IMR-90 (cell line): ENCODE results near the gene SMC6. TPM values are rescaled to one million over a fixed set of nuclear protein-coding genes. Genes with fewer than 3 reads are reported as not detected.

Source experiments
- ATAC-seq: fragments of 200-7000 bp; cut with Tn5 transposase; 2 replicates; pipeline ENCODE4 v1.9.1; 2020; ENCODE audit warnings: low read depth, mild to moderate bottlenecking, moderate library complexity
- BruUV-seq: library from RNA; stranded (reverse); fragments of 400-500 nt; replicated peaks from 2 replicates; lab custom pipeline; 2021; lab: Mats Ljungman, UMichigan
- CTCF ChIA-PET: fragments of 300-600 bp; formaldehyde crosslinking; extraction: SDS; loops from one replicate; lab custom pipeline; 2021; ENCODE audit warnings: antibody characterized with exemption; lab: Yijun Ruan, JAX
- POLR2A ChIA-PET: fragments of 300-600 bp; sonication (Branson Sonifier 250); formaldehyde crosslinking; loops from one replicate; lab custom pipeline; 2022; ENCODE audit warnings: antibody characterized with exemption; ENCODE audit not compliant: unreplicated experiment; lab: Charles Lee
- DNase-seq: peaks from one replicate; pipeline ENCODE4 v3.0.0; 2013
- H2AFZ ChIP-seq: replicated peaks from 2 replicates; pipeline ENCODE3; 2013; ENCODE audit warnings: low read length, mild to moderate bottlenecking; ENCODE audit not compliant: poor library complexity
- H2AK5ac ChIP-seq: 2 replicates; pipeline ENCODE4 v1.6.1; 2013; ENCODE audit warnings: low read depth, low read length, inconsistent platforms
- H2AK9ac ChIP-seq: replicated peaks from 2 replicates; pipeline ENCODE3; 2013; ENCODE audit warnings: mild to moderate bottlenecking, low read depth, low read length, moderate library complexity; ENCODE audit not compliant: poor library complexity
- H2BK120ac ChIP-seq: 2 replicates; pipeline ENCODE4 v1.6.1; 2013; ENCODE audit warnings: low read depth, low read length, inconsistent platforms
- H2BK15ac ChIP-seq: 3 replicates; pipeline ENCODE4 v1.6.1; 2013; ENCODE audit warnings: low read depth, low read length, inconsistent platforms
- H2BK20ac ChIP-seq: 2 replicates; pipeline ENCODE4 v1.6.1; 2013; ENCODE audit warnings: low read depth, mild to moderate bottlenecking, inconsistent platforms, low read length, moderate library complexity
- H2BK5ac ChIP-seq: 2 replicates; pipeline ENCODE4 v1.6.1; 2013; ENCODE audit warnings: mild to moderate bottlenecking, low read depth, low read length, inconsistent platforms; ENCODE audit not compliant: poor library complexity, severe bottlenecking
- H3K14ac ChIP-seq: replicated peaks from 2 replicates; pipeline ENCODE4 v1.6.1; 2013; ENCODE audit warnings: low read depth, low read length, inconsistent platforms
- H3K18ac ChIP-seq: 2 replicates; pipeline ENCODE4 v1.6.1; 2013; ENCODE audit warnings: low read depth, low read length, control low read depth
- H3K23ac ChIP-seq: 2 replicates; pipeline ENCODE4 v1.6.1; 2013; ENCODE audit warnings: low read depth, low read length, inconsistent platforms
- H3K27ac ChIP-seq: 2 replicates; pipeline ENCODE4 v1.5.1; 2013; ENCODE audit warnings: mild to moderate bottlenecking, control low read depth, low read length; ENCODE audit not compliant: insufficient read depth
- H3K27me3 ChIP-seq: 2 replicates; pipeline ENCODE4 v1.6.1; 2013; ENCODE audit warnings: low read length; ENCODE audit not compliant: control insufficient read depth, insufficient read depth
- H3K36me3 ChIP-seq: 2 replicates; pipeline ENCODE4 v1.6.1; 2013; ENCODE audit warnings: low read length, mixed read lengths; ENCODE audit not compliant: control insufficient read depth, insufficient read depth
- H3K4ac ChIP-seq: 2 replicates; pipeline ENCODE4 v1.6.1; 2013; ENCODE audit warnings: low read depth, low read length, inconsistent platforms
- H3K4me1 ChIP-seq: 2 replicates; pipeline ENCODE4 v1.6.1; 2013; ENCODE audit warnings: low read length, mixed read lengths; ENCODE audit not compliant: control insufficient read depth, insufficient read depth
- H3K4me2 ChIP-seq: 2 replicates; pipeline ENCODE4 v1.6.1; 2013; ENCODE audit warnings: low read depth, mild to moderate bottlenecking, control low read depth, low read length, moderate library complexity
- H3K4me3 ChIP-seq: 2 replicates; pipeline ENCODE4 v1.5.1; 2013; ENCODE audit warnings: low read depth, mild to moderate bottlenecking, control low read depth, low read length, moderate library complexity; ENCODE audit not compliant: insufficient read depth
- H3K56ac ChIP-seq: 2 replicates; pipeline ENCODE4 v1.6.1; 2013; ENCODE audit warnings: low read length, inconsistent platforms; ENCODE audit not compliant: insufficient read depth; ENCODE audit errors: extremely low read depth
- H3K79me1 ChIP-seq, 2 experiments: 2 replicates each; pipeline ENCODE4 v1.6.1; 2013; ENCODE audit warnings: low read length in 2 of 2, inconsistent platforms in 1 of 2, low read depth in 1 of 2
- H3K9ac ChIP-seq: 2 replicates; pipeline ENCODE4 v1.6.1; 2013; ENCODE audit warnings: low read depth, low read length, control low read depth
- H3K9me1 ChIP-seq: 2 replicates; pipeline ENCODE4 v1.6.1; 2013; ENCODE audit warnings: low read length, inconsistent platforms; ENCODE audit not compliant: insufficient read depth
- H3K9me3 ChIP-seq: 2 replicates; pipeline ENCODE4 v1.6.1; 2013; ENCODE audit warnings: low read length; ENCODE audit not compliant: control insufficient read depth, insufficient read depth
- H4K20me1 ChIP-seq: 2 replicates; pipeline ENCODE4 v1.6.1; 2013; ENCODE audit warnings: low read length, inconsistent platforms; ENCODE audit not compliant: insufficient read depth
- H4K5ac ChIP-seq: 2 replicates; pipeline ENCODE4 v1.6.1; 2013; ENCODE audit warnings: mild to moderate bottlenecking, low read depth, low read length, control low read depth
- H4K8ac ChIP-seq, 2 experiments: 2 replicates each; pipeline ENCODE4 v1.6.1; 2013; ENCODE audit warnings: low read depth in 2 of 2, low read length in 2 of 2, control low read depth in 1 of 2, inconsistent platforms in 1 of 2
- H4K91ac ChIP-seq: 2 replicates; pipeline ENCODE4 v1.6.1; 2013; ENCODE audit warnings: low read depth, low read length, inconsistent platforms; ENCODE audit not compliant: insufficient read depth
- BHLHE40 ChIP-seq: fragments of 150-350 bp; IDR thresholded peaks from 2 replicates; pipeline ENCODE4 v1.6.1; 2016; ENCODE audit warnings: mild to moderate bottlenecking, low read depth, low read length
- CEBPB ChIP-seq: IDR thresholded peaks from 2 replicates; pipeline ENCODE4 v1.6.1; 2012; ENCODE audit warnings: low read depth, low read length, improper control_type of control experiment
- CTCF ChIP-seq: conservative IDR thresholded peaks from 2 replicates; pipeline ENCODE4 v1.5.1; 2012; ENCODE audit warnings: mild to moderate bottlenecking, low read depth, low read length, improper control_type of control experiment
- FOS ChIP-seq: fragments of 150-350 bp; IDR thresholded peaks from 2 replicates; pipeline ENCODE4 v1.6.1; 2016; ENCODE audit warnings: low read depth, low read length
- MAFK ChIP-seq: IDR thresholded peaks from 2 replicates; pipeline ENCODE4 v1.6.1; 2012; ENCODE audit warnings: low read depth, low read length, improper control_type of control experiment
- MXI1 ChIP-seq: IDR thresholded peaks from 2 replicates; pipeline ENCODE4 v1.6.1; 2012; ENCODE audit warnings: low read depth, mild to moderate bottlenecking, low read length, moderate library complexity, borderline replicate concordance
- NFE2L2 ChIP-seq: fragments of 150-350 bp; IDR thresholded peaks from 2 replicates; pipeline ENCODE4 v1.6.1; 2016; ENCODE audit warnings: low read depth, mild to moderate bottlenecking, low read length
- POLR2A ChIP-seq: IDR thresholded peaks from 2 replicates; pipeline ENCODE4 v1.6.1; 2012; ENCODE audit warnings: mild to moderate bottlenecking, low read depth, low read length
- RAD21 ChIP-seq: IDR thresholded peaks from 2 replicates; pipeline ENCODE4 v1.6.1; 2012; ENCODE audit warnings: low read length, improper control_type of control experiment
- RCOR1 ChIP-seq: IDR thresholded peaks from 2 replicates; pipeline ENCODE4 v1.6.1; 2012; ENCODE audit warnings: mild to moderate bottlenecking, low read length, improper control_type of control experiment; ENCODE audit not compliant: insufficient replicate concordance
- RFX5 ChIP-seq: IDR thresholded peaks from 2 replicates; pipeline ENCODE4 v1.8.0; 2012; ENCODE audit warnings: low read depth, mild to moderate bottlenecking, low read length, moderate library complexity
- SMC3 ChIP-seq: fragments of 150-350 bp; IDR thresholded peaks from 2 replicates; pipeline ENCODE4 v1.6.1; 2016; ENCODE audit warnings: low read depth, mild to moderate bottlenecking, antibody characterized with exemption, low read length, moderate library complexity
- USF2 ChIP-seq: fragments of 150-350 bp; IDR thresholded peaks from 2 replicates; pipeline ENCODE4 v1.6.1; 2017; ENCODE audit warnings: mild to moderate bottlenecking, antibody characterized with exemption, low read length, low read depth
- WGBS, 2 experiments: methylation state at CpG; one replicate each; pipeline versions ENCODE4 v1.1.5 to v1.1.7; 2013; ENCODE audit warnings: missing lambda C conversion rate in 2 of 2; ENCODE audit not compliant: insufficient read length in 1 of 2; ENCODE audit errors: extremely low coverage in 2 of 2; 5-methylcytosine and 5-hydroxymethylcytosine counted together
- dilution Hi-C: fragments of 300-500 bp; cut with HindIII; formaldehyde crosslinking; loops from one replicate; pipeline ENCODE4 v1.14.3; 2018; ENCODE audit warnings: low sequenced_read_pairs; ENCODE audit not compliant: unreplicated experiment
- in situ Hi-C: fragments of 300-500 bp; cut with MboI; formaldehyde crosslinking; loops from 3 replicates; pipeline ENCODE4 v1.14.3; 2019; ENCODE audit warnings: low sequenced_read_pairs, inconsistent platforms, mixed read lengths
- intact Hi-C: fragments of 100-400 bp; cut with micrococcal nuclease; formaldehyde crosslinking; loops from 2 replicates; pipeline ENCODE4 v1.10.0; 2022
- polyA plus RNA-seq, 3 experiments: library from polyadenylated mRNA; depleted of rRNA; stranded (reverse); fragments of >200 nt; gene quantifications; 2 replicates each; pipeline ENCODE4 v1.2.3, GENCODE V29; 2012; ENCODE audit warnings: low replicate concordance in 1 of 3
- total RNA-seq: library from RNA; depleted of rRNA; stranded (reverse); fragments of >200 nt; gene quantifications from 2 replicates; pipeline ENCODE4 v1.2.3, GENCODE V29; 2012

The SMC6 gene
- total and polyA plus RNA-seq, 2 of the 4 experiments (the other 2 are of a cell fraction), result 6.5 to 10.4 TPM

GRCh38 chr2:17708501-17708900 lies 45.1 kb downstream of the SMC6 start:
- Histone ChIP-seq H3K27me3 (no peaks in the 10 kb centered on the region), H2BK15ac (no peak overlapping the region), H3K23ac (no peak overlapping the region), H3K27ac (no peak overlapping the region), H3K4me1 (no peaks in the 10 kb centered on the region), H3K18ac (no peak overlapping the region), H3K14ac (no peak overlapping the region), H3K4ac (no peak overlapping the region), H3K79me1 (no peaks in the 10 kb centered on the region; a peak in 1 of 4 replicates), H3K9ac (no peak overlapping the region), H2BK120ac (no peak overlapping the region), H4K8ac (no peak overlapping the region), H4K20me1 (no peaks in the 10 kb centered on the region), H3K56ac (no peak overlapping the region), H3K4me2 (no peak overlapping the region), H2AK9ac (no peak overlapping the region), H4K5ac (no peak overlapping the region), H2AFZ (no peak overlapping the region), H4K91ac (no peak overlapping the region), H3K9me1 (peaks cover 3% of the 10 kb centered on the region; the same call in 1 of the 2 replicates), H2BK5ac (no peak overlapping the region), H2BK20ac (no peak overlapping the region), H3K36me3 (peaks cover 16% of the 10 kb centered on the region), H2AK5ac (no peak overlapping the region), H3K4me3 (no peak overlapping the region), H3K9me3 (no peaks in the 10 kb centered on the region)
- ChIA-PET POLR2A (interaction anchor here (0.5 kb wide), 1 partner anchor 9 kb away, joined by 3 read pairs; no protein-coding TSS in a partner anchor), CTCF (interaction anchor here (1.0 to 1.6 kb wide), 2 partner anchors 10 to 11 kb away, joined by 4 to 6 read pairs; no protein-coding TSS in a partner anchor)
- ATAC-seq (no peak), DNase-seq (no peak)
- intact Hi-C loops, result no loop called here
- no CpG with 5 or more reads among the region's 1 CpG for WGBS, 2 experiments
- no TSS peak for BruUV-seq
- in situ Hi-C loops, result no loop called here
- TF ChIP-seq BHLHE40, result no peak
- TF ChIP-seq NFE2L2, result no peak
- TF ChIP-seq MXI1, result no peak
- no peak for TF ChIP-seq RCOR1
- no peak for TF ChIP-seq POLR2A
- no peak for TF ChIP-seq RFX5
- no peak for TF ChIP-seq MAFK
- no peak for TF ChIP-seq RAD21
- TF ChIP-seq USF2, result no peak
- no peak for TF ChIP-seq CEBPB
- TF ChIP-seq FOS, result no peak
- TF ChIP-seq CTCF, result no peak
- TF ChIP-seq SMC3, result no peak
- dilution Hi-C loops, result no loop called here
